HPDE6-E6E7 (cell line): ENCODE data around the gene SHMT2.
A peak's percentile ranks its signal among the peaks of the same experiment; 100 is the strongest.

Experiments
- DNase-seq: peaks from one replicate; pipeline ENCODE4 v3.0.0; 2011; ENCODE audit warnings: missing footprints; ENCODE audit errors: extremely low spot score

SHMT2 gene

GRCh38 chr12:57239587-57240065 lies 10.1 kb downstream of the SHMT2 start:
- no peak for DNase-seq

- DNase-seq = no peak
These were observed 10.8 kb downstream of the SHMT2 start for GRCh38 chr12:57240066-57240921.

- no peak for DNase-seq
These were observed 11.5 kb downstream of the SHMT2 start for GRCh38 chr12:57240926-57241401.

GRCh38 chr12:57241402-57242310 lies 12.1 kb downstream of the SHMT2 start:
- no peak for DNase-seq

- no peak for DNase-seq
These were observed 12.8 kb downstream of the SHMT2 start for GRCh38 chr12:57242329-57242690.

- DNase-seq = peak; percentile 73
These were observed 13.4 kb downstream of the SHMT2 start for GRCh38 chr12:57242691-57243454.

- DNase-seq = peak; percentile 73
These were observed 14.2 kb downstream of the SHMT2 start for GRCh38 chr12:57243521-57244311.

GRCh38 chr12:57244312-57244696 lies 14.8 kb downstream of the SHMT2 start:
- no peak for DNase-seq

- DNase-seq = no peak
These were observed 17.5 kb downstream of the SHMT2 start for GRCh38 chr12:57247041-57247440.

GRCh38 chr12:57248934-57249742 lies 19.6 kb downstream of the SHMT2 start:
- DNase-seq = no peak

GRCh38 chr12:57250541-57250940 lies 21.0 kb downstream of the SHMT2 start:
- no peak for DNase-seq

- no peak for DNase-seq
These were observed 21.4 kb downstream of the SHMT2 start, which contains the start of gene STAC3 for GRCh38 chr12:57250956-57251355. Gene STAC3 (minus strand): TSS chr12:57251187. CDS start chr12:57249636, 1,551 bp downstream.

GRCh38 chr12:57254506-57255280 lies 25.2 kb downstream of the SHMT2 start:
- no peak for DNase-seq

- no peak for DNase-seq
These were observed 26.4 kb downstream of the SHMT2 start for GRCh38 chr12:57255916-57256315.

- no peak for DNase-seq
These were observed 29.8 kb downstream of the SHMT2 start for GRCh38 chr12:57258977-57259970.

- no peak for DNase-seq
These were observed 30.9 kb downstream of the SHMT2 start for GRCh38 chr12:57260366-57260765.

- no peak for DNase-seq
These were observed 31.9 kb downstream of the SHMT2 start for GRCh38 chr12:57261428-57261865.
